ENCODE measurements around the gene CHKB.

- TF ChIP-seq EZH2 (IDR thresholded peaks at IDR 0.05) (no peak), POLR2AphosphoS5 (IDR thresholded peaks at IDR 0.05; ENCODE audit: borderline replicate concordance, low read depth, low read length) (no peak)
Observed at GRCh38 chr22:50548040-50548920, 34.4 kb downstream of the CHKB start.

Measured in SK-N-MC (cell line).